Measurements from ENCODE around the gene CCNG2. TPM values are rescaled to one million over a fixed set of nuclear protein-coding genes. Genes with fewer than 3 reads are reported as not detected.

The CCNG2 gene
- total and polyA plus RNA-seq, 9 of the 15 experiments (the other 6 are each of a cell fraction or from before 2014, with no cell fraction given) = 0.49 to 6.6 (median 2.9) TPM

DNA sequence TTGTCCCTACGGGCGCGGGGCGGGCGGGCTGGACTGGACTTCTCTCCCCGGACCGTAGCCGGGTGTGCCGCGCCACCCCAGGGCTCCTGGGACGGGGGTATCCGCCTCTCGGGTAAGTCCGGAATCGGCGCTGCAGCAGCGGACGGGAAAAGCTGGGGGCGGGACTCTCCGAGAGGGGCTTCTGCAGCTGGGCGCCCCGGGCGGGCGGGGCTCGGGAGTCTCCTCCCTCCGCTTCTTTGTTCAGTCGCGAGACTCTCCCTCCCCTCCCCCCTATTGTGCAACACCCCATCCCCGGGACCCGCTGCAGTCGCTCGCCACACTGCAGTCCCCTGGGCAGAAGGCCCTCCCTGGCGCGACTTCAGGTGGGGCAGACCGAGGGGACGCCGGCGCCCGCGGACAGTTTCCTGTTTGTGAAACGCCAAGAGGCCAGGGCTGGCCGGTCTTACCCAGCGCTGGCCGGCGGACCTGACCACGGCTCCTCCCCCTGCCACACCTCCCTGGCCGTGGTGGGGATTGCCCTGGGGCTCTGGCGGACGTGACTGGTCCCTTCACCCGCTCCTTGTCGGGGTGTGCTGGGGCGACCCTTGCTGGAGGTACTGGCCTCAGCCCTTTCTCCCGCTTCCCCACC, 966 bp downstream of the CCNG2 start (continued):
- TF ChIP-seq TAF1 (IDR thresholded peaks at IDR 0.05; ENCODE audit: control insufficient read depth, extremely low read depth, insufficient read depth, low read length, severe bottlenecking) = no peak
- no peak for TF ChIP-seq ZNF436 (CRISPR knock-in tag; IDR thresholded peaks at IDR 0.05)
- TF ChIP-seq SMARCA4 (IDR thresholded peaks at IDR 0.05) = no peak
- TF ChIP-seq, protein P1, sequence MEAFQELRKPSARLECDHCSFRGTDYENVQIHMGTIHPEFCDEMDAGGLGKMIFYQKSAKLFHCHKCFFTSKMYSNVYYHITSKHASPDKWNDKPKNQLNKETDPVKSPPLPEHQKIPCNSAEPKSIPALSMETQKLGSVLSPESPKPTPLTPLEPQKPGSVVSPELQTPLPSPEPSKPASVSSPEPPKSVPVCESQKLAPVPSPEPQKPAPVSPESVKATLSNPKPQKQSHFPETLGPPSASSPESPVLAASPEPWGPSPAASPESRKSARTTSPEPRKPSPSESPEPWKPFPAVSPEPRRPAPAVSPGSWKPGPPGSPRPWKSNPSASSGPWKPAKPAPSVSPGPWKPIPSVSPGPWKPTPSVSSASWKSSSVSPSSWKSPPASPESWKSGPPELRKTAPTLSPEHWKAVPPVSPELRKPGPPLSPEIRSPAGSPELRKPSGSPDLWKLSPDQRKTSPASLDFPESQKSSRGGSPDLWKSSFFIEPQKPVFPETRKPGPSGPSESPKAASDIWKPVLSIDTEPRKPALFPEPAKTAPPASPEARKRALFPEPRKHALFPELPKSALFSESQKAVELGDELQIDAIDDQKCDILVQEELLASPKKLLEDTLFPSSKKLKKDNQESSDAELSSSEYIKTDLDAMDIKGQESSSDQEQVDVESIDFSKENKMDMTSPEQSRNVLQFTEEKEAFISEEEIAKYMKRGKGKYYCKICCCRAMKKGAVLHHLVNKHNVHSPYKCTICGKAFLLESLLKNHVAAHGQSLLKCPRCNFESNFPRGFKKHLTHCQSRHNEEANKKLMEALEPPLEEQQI (IDR thresholded peaks at IDR 0.05) = no peak
- TF ChIP-seq, protein P2, sequence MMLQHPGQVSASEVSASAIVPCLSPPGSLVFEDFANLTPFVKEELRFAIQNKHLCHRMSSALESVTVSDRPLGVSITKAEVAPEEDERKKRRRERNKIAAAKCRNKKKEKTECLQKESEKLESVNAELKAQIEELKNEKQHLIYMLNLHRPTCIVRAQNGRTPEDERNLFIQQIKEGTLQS (IDR thresholded peaks at IDR 0.05) = peak; percentile 57
- TF ChIP-seq, protein P2 (CRISPR knock-in tag; conservative IDR thresholded peaks at IDR 0.05) = no peak
- no peak for TF ChIP-seq BACH1 (tag; IDR thresholded peaks at IDR 0.05)
- no peak for TF ChIP-seq RHOXF2B (CRISPR knock-in tag; conservative IDR thresholded peaks at IDR 0.05)
- TF ChIP-seq, protein P3, sequence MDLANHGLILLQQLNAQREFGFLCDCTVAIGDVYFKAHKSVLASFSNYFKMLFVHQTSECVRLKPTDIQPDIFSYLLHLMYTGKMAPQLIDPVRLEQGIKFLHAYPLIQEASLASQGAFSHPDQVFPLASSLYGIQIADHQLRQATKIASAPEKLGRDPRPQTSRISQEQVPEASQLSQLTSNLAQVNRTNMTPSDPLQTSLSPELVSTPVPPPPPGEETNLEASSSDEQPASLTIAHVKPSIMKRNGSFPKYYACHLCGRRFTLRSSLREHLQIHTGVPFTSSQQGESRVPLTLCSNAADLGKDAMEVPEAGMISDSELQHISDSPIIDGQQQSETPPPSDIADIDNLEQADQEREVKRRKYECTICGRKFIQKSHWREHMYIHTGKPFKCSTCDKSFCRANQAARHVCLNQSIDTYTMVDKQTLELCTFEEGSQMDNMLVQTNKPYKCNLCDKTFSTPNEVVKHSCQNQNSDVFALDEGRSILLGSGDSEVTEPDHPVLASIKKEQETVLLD (IDR thresholded peaks at IDR 0.05) = no peak
- TF ChIP-seq ZNF324 (CRISPR knock-in tag; IDR thresholded peaks at IDR 0.05) = no peak
- TF ChIP-seq ZNF785 (CRISPR knock-in tag; IDR thresholded peaks at IDR 0.05) = no peak
- no peak for TF ChIP-seq ZC3H8 (IDR thresholded peaks at IDR 0.05)
- TF ChIP-seq ADNP (tag; IDR thresholded peaks at IDR 0.05) = no peak
- no peak for TF ChIP-seq XRCC5 (IDR thresholded peaks at IDR 0.05; ENCODE audit: low read depth, low read length)
- no peak for TF ChIP-seq SP2 (IDR thresholded peaks at IDR 0.05; ENCODE audit: extremely low read depth, low read depth, low read length, poor library complexity, severe bottlenecking)
- TF ChIP-seq NFE2 (IDR thresholded peaks at IDR 0.05; ENCODE audit: low read depth) = no peak
- TF ChIP-seq LEF1 (IDR thresholded peaks at IDR 0.05) = peak; percentile 77
- no peak for TF ChIP-seq ZNF24 (IDR thresholded peaks at IDR 0.05)
- TF ChIP-seq, protein P4, sequence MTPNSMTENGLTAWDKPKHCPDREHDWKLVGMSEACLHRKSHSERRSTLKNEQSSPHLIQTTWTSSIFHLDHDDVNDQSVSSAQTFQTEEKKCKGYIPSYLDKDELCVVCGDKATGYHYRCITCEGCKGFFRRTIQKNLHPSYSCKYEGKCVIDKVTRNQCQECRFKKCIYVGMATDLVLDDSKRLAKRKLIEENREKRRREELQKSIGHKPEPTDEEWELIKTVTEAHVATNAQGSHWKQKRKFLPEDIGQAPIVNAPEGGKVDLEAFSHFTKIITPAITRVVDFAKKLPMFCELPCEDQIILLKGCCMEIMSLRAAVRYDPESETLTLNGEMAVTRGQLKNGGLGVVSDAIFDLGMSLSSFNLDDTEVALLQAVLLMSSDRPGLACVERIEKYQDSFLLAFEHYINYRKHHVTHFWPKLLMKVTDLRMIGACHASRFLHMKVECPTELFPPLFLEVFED (CRISPR knock-in tag; conservative IDR thresholded peaks at IDR 0.05) = no peak
- no peak for TF ChIP-seq MEF2D (tag; conservative IDR thresholded peaks at IDR 0.05; ENCODE audit: low read depth)
- no peak for TF ChIP-seq ZNF408 (CRISPR knock-in tag; IDR thresholded peaks at IDR 0.05; ENCODE audit: low read depth)
- TF ChIP-seq, protein P5, sequence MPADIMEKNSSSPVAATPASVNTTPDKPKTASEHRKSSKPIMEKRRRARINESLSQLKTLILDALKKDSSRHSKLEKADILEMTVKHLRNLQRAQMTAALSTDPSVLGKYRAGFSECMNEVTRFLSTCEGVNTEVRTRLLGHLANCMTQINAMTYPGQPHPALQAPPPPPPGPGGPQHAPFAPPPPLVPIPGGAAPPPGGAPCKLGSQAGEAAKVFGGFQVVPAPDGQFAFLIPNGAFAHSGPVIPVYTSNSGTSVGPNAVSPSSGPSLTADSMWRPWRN (IDR thresholded peaks at IDR 0.05; ENCODE audit: low read depth) = no peak
- no peak for TF ChIP-seq NR2C2 (CRISPR knock-in tag; IDR thresholded peaks at IDR 0.05)
- TF ChIP-seq NR2C2 (tag; IDR thresholded peaks at IDR 0.05) = no peak
